GDM1 (cell line): Measurements from ENCODE around the gene CRB2.
A peak's percentile ranks its signal among the peaks of the same experiment; 100 is the strongest.

ENCODE experiments used
- DNase-seq: peaks from one replicate; lab custom pipeline; 2025; lab: John Stamatoyannopoulos, UW

Gene CRB2

DNA sequence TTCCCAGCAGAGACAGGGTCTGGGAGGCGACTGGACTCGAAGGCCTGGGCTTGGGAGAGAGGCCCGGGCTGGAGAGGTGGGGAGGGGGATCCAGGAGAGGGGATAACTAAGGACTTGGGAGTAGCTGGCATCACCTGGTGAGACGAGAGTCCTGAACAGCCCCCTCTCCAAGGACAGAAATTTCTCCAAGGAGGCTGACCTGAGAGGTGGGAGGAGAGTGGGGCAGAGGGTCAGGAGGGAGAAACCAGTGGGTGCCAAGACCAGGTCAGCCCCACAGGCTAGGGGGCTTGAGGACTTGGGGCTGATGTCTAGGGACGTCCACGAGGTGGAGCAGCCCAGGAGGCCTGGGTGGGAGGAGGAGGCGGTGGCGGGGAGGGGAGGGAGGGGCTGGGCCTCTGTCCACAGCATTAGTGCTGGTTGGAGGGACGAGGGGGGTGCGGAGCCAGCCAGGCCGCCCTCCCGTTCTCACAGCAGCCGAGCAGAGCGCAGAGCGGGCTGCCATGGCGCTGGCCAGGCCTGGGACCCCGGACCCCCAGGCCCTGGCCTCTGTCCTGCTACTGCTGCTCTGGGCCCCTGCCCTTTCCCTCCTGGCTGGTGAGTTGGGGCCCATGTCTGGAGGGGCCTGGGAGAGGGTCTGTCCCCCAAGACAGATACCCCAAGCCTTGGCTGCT lies at the start of gene CRB2:
Gene CRB2 (plus strand): TSS at position 437 of the 671 bp plus-strand sequence. CDS start 64 bp downstream, at position 501.
- DNase-seq, result no peak

DNA sequence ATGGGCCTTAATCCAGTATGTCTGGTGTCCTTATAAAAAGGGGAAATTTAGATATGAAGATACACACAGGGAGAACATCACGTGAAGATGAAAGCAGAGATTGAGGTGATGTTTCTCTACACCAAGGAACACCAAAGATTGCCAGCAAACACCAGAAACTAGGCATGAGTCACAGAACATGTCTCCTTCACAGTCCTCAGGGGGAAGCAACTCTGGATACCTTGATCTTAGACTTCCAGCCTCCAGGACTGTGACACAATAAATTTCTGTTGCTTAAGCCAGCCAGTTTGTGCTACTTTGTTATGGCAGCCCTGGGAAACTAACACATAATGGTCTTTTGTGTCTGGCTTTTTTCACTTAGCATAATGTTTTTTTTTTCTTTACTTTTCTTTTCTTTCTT lies 46.4 kb upstream of the CRB2 start:
- DNase-seq, result no peak

DNA sequence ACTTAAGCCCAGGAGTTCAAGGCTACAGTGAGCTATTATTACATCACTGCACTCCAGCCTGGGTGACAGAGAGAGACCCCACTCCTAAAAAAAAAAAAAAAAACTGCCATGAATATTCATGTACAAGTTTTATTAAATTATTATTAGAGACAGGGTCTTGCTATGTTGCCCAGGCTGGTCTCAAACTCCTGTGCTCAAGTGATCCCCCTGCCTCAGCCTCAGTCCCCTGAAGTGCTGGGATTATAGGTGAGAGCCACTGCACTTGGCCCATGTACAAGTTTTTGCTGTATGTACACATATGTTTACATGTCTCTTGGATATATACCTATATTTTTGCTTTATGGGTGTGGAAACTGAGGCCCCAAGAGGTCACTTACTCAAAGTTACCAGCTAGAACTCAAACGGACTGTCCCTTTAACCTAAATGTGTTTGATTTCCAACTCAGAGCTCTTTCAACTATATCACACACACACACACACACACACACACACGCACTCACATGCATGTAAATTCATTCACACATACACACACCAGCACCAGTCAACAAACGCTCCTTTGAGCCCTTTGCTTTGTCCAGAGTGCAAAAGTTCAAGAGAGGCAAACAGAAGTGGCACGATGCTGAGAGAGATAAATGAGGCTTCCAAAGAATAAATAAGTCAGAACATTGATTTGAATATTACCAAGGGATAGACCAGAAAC lies 45.3 kb upstream of the CRB2 start:
- no peak for DNase-seq

DNA sequence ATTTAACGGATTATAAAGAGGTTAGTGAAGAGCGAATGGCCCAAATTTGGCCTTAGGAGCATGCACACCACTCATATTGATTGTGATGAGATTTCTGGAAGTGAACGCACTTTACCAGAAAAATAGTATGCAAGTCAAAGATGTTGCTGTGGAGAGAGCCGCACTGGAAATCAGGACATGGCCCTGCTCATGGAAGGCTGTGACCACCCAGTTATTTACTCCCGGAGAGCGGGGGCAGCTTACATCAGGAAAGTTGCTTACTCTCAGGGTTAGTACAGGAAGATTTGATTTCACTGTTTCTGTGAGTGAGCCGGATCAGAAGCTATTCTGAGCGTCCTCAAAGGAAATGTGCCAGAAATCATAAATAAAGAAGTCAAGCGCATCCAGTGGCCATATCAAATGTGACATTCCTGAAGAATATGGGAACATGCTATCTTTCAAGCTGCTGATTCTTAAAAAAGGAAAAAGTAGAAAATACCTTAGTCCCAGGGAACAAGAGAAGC lies 44.7 kb upstream of the CRB2 start:
- no peak for DNase-seq

DNA sequence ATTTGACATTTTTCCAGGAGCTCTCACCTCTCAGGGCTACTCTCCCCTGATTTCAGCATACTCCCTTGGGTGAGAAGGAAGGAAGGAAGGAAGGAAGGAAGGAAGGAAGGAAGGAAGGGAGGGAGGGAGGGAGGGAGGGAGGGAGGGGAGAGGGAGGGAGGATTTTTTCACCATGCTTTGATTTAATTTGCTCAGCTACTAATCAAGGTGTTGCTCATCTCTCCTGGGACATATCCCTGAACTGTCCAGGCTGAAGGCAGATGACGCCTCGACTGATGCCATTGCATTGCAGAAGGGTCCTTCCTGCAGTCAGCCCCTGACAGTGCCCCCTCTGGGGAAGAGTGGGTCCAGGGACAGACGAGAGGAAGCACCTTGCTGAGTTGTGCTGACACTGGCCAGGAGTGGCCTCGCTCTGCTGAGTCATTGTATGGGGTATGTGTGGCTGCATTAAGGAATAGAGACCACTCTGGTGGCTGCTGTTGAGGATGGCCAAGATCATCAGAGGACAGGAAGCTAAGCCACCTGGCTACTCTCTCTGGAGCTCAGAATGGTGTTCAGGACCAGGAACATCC lies 43.6 kb upstream of the CRB2 start:
- DNase-seq, result no peak

DNA sequence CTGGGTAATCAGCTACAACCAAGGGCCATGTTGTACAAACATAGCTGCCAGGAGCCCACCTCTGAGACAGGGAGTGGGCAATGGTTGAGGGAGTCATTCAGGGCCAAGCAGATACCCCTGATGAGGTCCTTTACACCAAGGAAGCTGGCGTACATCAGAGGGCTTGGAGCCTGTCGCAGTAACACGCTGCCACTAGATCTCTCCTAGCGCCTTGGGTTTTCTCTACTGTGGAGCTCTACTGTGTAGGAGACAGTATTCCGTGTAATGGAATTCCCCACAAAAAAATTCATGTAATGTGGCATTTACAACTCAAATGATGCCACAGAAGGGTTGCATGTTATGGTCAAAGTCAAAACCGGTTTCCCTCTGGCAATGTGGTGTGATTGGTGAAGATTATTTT lies 41.4 kb upstream of the CRB2 start:
- no peak for DNase-seq

DNA sequence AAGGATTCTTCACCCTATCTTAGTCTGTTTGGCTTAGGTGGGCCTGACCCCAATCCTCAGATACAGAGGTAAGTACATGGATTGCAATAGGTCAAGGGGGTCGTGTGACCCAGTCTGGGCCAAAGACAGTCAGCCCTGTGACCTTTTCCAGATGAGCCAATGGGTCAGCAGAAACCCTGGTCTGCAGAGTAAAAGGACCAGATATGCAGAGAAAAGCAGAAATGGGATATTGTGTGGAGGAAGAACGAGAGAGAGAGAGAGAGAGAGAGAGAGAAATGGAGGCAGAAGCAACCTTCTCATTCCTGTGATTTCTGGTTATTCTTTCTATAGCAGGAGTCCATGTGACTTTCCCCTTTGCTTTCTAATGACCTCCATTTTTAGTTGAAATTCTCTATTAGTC lies 40.4 kb upstream of the CRB2 start:
- no peak for DNase-seq

DNA sequence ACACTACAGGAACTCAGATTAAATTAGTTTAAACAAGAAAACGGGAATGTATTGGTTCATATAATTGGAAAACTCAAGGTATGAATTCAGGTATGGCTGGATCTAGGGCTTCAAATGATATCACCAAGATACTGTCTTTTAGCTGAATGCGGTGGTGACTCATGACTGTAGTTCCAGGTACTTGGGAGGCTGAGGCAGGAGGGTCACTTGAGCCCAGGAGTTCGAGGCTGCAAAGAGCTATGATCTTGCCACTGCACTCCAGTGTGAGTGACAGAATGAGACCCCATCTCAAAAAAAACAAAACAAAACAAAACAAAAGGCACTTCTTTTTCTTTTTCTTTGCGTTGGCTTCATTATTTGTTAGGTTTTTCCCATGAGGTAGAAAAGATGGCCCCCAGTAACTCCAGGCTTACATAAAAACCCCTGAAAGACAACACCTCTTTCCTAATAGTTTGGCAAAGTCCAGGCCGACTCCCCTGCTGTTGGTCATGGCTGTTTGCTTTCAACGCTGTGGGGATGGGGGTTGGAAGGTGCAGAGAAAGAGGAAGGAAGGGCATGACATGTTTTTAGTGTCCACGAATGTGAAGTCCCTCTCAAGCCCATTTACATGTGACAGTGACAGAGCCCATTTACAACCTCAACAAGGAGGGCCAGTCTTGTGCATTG lies 39.8 kb upstream of the CRB2 start:
- peak; percentile 64 for DNase-seq

DNA sequence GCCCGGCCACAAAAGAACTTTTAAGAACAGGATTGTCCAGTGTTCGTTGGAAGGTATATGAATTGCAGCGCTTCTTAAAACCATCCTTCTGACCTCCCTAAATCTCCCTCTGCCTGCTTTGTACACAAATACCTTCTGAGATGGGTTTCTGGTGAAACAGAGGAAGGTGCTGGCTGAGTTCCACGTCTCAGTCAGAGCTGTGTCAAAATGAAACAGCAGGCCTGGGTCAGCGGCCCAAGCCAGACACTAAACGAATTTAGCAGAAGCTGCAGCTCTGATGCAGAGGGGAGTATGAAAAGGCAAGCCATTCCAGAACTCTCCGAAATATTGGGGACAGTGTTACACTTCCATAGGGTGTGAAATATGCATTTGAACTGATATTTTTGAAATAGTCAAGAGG lies 37.8 kb upstream of the CRB2 start:
- no peak for DNase-seq

DNA sequence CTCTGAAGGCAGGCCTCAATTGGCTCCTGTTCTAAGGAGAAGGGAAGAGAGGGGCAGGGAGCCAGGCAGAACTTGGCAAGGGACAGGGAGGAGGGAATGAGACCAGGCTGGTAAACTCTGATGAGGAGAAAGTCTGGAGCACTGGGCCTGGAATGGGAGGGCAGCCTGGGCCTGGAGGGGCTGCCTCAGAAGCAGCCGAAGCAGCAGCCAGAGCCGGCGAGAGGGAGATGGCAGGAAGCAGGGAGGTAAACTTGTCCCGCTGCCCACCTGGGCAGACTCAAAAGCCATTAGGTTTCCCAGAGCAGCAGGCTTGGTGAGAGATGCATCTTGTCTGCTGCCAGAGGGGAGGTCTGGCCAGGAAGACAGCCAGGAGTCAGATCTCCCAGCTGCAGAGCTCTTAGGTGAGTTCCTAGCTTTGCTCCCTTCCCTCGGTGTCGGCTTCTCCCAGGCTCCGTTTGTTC lies 37.0 kb upstream of the CRB2 start:
- no peak for DNase-seq

DNA sequence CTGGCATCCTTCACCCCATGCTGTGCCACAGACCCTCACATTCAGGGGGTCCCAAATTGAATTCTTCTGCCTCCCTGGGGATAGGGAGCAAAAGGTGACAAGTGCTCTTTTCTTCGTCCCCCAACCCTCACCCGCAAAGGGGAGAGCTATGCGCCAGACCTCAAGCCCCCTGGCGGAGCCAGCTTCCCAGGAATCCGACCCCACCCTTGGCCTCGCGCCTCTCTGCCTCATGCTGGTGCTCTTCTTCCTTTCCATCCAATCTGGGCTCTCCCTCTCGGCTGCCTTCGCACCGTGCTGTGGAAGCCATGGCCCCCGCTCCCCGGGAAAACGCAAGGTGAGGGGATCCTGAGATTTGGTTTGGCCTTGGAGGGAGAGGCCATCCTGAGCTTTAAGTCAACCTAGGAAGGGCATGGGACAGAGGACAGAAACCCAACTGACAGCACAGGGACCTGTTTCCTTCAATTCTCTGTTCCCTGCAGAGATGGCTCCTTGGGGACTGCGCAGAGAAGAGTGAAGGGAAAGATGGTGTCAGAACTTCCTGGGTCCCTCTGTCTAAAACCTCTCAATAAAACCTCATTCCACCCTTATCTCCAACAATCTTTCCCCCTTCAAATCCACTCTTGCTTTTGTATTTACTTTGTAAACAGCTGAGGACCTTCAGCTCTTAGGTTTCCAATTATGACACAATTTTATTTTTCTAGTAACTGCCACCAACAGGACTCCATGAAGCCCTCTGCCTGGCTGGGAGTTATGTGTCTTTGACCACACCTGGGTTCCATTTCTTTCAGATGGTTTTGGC lies 36.3 kb upstream of the CRB2 start:
- DNase-seq, result no peak

DNA sequence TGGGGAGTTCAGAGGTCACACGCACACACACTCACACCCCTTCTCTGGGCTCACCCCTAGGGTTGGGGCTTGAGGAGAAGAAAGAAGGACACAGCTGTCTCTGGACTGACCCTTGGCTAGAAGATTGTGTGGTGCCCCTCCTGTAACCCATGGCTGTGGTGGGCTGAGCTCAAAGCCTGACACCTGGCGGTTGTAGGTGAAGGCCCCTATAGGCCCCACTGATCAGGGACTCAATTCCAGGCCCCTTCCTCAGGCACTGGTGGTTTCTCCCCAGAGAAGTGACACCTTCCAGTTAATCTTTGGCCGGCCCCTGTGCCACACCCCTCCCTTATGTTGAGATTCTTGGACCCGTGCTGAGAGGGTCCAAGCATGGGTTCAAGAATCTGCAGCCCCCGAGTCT lies 35.2 kb upstream of the CRB2 start:
- no peak for DNase-seq

DNA sequence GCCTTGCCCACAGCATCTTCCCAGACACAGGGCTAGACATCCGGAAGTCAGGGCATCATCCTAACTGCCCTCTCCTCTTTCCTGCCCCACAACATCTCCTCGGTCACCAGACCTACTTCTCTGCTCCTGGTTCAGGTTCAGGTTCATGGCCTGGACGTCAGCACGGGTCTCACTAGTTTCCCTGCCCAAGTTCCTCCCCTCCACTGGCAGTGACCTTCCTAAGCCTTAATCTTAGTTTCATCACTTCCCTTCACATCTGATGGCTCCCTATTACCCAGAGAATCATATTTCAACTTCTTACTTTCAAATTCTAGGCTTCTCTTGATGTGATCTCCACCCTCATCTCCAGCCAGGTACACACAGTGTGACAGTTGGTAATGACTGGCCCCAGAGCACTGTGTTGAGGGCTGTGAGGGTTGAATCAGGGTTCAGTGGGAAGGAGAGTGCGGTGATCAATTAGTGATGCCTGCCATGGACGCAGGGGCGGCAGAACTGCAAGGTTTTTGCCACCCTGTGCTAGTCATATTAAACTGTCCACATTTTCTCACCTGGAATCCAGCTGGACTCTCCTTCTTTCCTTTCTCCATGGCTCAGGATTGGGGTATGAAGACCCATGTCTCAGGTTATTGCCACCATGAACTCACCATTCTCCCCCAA lies 34.3 kb upstream of the CRB2 start:
- no peak for DNase-seq

DNA sequence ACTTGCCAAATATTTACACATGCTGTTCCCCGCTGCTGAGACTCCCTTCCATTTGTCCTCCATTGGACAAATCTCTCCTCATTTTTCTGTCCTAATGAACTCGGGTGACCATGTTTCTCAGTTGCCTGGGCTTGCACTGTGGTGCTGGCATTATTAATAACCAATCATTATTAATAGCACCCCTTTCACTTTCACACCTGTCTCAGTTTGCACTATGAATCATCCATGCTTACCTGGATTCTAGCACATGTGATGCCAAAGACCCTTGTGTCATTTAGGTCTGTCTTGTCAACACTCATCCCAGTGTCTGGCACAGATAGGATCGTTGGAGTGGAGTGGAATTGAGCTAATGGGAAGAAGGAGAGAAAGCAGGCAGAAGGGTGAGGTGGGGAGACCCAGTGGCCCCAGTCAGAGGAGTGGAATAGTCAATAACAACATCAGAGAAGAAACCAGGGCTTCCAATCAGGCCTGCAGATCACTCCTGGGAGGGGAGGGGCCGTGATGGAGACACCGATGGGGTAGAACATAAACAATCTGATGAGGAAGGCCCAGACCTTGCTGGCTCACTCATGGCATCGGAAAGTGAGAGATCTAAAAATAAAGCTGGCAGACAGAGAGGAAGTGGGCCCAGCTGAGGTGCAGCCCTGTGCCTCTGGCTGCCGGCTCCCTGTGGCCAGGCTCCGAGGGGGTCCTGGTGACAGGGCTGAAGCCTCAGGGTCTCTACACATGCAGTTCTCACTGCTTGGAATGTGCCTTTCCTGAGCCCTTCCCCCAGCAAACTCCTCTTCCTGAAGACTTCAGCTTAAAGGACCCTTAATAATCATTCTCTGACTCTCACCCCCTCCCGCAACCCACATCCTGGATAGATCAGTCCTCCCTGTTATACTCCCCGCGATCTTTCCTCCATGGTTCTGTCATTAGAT lies 33.5 kb upstream of the CRB2 start:
- peak; percentile 71 for DNase-seq

DNA sequence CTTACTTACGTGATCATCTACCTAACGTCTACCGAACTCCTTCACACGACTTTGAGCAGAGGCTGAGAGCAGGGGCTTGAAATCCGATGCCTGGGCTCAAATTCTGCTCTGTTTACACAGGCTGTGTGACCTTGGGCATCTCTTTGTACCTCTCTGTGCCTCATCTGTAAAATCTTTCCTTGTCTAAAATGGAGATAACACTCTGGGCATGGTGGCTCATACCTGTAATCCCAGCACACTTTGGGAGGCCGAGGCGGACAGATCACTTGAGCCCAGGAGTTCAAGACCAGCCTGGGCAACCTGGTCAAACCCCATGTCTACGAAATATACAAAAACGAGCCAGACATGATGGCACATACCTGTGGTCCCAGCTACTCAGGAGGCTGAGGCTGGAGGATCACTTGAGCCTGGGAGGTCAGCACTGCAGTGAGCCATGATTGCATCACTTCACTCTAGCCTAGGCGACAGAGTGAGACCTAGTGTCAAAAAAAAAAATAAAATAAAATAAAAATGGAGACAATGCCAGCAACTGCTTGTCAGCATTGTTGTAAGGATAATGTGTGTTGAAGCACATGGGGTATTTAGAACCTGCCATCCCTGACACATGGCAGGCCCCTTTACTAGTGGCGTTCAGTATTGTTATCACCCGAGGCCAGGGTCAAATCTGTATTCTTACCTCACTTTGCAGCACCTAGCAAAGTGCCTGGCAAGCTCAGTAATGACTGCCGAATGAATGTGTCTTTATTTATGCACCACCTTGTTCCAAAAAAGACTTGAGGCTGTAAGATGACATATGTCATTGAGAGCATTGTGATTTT lies 32.6 kb upstream of the CRB2 start:
- DNase-seq, result no peak

DNA sequence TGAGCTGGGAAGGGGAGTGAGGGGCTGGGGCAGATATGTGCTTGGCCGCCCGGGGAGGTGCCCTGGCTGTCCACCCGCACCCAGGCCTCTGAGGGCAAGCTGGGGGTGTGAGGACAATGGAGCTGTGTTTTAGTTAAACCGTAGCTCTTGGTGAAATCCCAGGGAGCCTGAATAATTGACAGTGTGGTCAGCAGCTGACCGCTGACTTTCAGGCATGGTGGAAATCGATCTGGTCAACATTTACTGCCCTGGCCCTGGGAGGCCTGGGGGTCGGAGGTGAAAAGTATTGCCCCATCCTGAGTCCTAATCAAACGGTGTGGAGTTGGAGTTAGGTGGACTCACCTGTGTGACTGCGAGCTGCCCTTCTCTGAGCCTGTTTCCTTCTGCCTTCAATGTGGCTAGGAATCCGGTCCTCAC lies 31.2 kb upstream of the CRB2 start:
- no peak for DNase-seq

DNA sequence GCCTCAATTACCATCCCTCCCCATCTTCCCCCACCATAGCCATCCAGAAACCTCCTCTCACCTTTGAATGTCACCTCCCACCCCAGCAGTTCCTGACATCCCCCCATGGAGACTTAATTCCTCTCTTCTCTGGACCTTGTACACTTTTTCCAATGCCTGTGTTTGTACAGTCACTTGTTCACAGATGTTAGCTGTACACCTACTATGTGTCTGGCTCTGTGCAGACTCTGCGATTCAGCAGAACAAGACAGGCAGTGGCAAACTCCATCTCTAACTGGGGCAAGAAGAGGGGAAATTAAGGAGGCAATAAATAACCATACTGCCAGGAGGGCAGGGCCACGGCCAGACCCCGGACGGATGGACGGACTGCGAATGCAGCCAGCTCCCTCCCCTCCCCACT lies 29.8 kb upstream of the CRB2 start:
- no peak for DNase-seq

DNA sequence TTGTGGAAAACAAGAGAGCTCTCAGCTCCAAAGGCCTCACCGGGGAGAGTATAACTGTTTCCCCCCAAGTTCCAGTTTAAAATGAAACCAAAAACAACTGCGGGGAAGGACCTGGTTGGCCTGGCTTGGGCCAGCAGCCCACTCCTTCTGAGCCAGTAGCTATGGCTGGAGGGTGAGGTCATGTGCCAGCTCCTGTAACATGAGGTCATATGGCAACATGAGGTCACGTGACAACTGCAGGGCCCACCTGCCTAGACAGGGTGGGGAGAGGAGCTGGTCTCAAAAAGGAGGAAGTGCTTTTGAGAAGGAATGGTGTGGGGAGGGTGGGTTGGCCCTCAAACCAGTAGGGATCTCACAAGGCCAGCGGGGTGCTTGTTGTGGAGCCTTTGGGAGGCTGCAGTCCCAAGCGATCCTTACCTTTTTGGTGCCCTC lies 29.3 kb upstream of the CRB2 start:
- DNase-seq, result peak; percentile 63

DNA sequence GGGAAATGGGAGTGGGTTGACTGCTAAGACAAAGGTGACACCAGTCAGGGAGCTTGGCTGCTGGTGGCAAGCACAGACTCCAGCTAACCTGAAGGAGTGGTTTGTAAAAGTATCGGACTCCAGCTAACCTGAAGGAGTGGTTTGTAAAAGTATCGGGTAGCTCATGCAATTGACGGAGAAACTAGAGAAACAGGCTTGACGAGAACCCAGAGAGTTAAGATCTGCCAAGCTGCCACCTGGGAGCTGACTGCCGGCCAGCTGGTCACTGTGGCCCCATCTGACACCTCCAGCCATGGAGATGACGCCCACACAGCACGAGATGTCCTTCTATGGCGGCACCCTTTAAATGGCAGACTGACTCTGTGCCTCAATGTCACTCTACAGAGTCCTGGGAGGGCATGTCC lies 28.3 kb upstream of the CRB2 start:
- DNase-seq, result no peak
